EL (cell line): Measurements from ENCODE around the gene KCNN2.

Source experiments
- DNase-seq: peaks from one replicate; pipeline ENCODE4 v3.0.0-alpha.2; 2016

The KCNN2 gene

DNA sequence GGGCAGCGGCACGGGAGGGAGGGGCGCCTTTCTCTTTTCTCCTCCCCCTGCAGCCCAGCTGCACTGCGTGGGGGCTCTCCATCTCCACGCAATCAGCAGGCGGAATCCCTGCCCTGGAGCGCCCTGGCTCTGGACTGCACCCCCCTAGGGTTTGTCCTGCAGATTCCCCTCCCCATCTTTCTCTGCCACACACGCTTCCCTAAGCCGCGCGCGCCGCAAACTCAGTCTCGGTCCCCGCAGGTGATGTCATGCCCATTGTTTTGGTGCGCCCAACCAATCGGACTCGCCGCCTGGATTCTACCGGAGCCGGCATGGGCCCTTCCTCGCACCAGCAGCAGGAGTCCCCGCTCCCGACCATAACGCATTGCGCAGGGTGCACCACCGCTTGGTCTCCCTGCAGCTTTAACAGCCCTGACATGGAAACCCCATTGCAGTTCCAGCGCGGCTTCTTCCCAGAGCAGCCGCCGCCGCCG, at the start of gene KCNN2:
Gene KCNN2 (plus strand): TSS at position 347 of the 473 bp plus-strand sequence. CDS start 70 bp downstream, at position 417.
- peak; percentile 82 for DNase-seq

DNA sequence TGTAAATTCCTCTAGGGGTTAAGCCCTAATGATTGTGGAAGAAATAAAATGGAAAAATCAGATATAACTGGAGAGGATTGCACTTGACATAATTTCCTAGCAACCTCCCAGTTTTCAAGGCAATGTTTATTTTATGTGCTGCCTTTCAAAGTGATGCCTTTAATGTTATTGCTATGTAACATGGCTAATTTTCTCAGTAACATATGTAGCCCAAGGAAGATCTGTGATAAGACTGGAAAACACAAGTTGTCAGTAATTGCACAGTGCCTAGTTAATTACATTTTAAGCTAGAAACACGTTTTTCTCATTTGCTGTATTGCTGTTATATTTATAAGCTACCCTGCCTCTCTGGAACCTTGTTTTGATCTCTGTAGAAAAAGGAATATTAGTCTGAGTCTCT, 49.2 kb upstream of the KCNN2 start:
- DNase-seq = no peak

DNA sequence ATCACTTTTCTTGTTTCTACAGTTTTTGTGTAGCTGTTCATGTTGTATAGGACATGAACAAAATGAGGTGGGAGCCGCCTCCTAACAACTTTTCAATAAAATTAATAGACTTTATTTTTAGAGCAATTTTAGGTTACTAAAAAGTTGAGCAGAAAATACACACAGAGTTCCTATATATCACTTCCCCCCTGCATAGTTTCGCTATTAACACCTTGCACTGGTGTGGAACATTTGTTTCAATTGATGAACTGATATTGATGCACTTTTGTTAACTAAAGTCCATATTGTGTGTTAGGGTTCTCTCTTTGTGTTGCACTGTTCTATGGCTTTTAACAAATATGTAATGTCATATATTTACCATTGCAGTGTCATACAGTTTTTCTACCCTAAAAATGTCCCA, 47.8 kb upstream of the KCNN2 start:
- no peak for DNase-seq

DNA sequence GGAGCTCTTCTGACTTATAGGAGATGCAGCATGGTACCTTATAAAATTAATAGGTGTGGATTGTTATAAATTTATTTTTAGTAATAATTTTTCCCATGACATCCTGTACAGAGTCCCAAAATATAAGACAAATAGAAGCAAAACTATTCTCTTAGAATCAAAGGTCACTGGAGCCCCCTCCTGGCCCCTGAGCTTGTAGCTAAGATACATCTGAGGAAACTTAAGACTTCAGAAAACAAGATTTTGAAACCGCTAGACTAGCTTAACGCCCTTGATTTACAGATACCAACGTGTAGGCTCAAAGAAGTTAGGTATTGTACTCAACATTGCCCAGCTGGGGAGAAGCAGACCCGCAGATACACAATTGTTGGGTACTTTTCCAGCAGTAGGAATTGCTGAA, 45.7 kb upstream of the KCNN2 start:
- no peak for DNase-seq

DNA sequence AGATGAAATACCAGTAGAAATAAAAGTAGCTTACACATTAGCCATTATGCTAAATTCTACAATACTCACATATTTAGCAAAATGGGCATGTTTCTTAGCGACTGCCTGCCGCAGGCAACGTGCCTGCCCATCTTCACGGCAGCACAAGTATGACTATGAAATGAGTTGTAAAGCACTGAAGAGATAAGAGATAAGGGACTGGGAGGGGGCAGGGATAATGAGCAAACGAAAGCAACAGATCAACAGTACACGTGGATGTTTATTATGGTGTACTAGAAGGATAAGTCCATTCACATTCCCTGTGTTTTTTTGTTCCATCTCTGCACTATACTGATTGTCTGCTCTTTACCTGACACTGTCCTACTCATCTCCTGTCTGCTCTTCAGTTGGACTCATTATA, 44.1 kb upstream of the KCNN2 start:
- no peak for DNase-seq

DNA sequence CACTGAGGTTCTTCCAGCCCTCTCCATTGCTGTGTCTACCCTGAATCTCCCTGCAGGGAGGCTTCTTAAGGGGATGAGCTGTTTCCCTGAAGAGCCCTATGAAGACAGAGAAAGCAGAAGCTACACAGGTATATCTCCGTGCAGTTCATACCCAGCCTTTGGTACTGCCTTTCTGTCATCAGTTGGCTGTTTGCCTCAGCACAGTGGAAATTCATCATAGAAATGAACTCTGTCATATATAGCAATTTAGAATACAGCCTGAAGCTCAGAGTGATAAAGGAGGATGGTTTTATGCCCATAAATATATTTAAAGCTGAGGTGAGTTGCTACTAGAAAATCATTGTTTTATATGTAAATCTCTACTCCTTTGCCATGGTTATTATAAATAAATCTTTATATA, 42.6 kb upstream of the KCNN2 start:
- DNase-seq = no peak

DNA sequence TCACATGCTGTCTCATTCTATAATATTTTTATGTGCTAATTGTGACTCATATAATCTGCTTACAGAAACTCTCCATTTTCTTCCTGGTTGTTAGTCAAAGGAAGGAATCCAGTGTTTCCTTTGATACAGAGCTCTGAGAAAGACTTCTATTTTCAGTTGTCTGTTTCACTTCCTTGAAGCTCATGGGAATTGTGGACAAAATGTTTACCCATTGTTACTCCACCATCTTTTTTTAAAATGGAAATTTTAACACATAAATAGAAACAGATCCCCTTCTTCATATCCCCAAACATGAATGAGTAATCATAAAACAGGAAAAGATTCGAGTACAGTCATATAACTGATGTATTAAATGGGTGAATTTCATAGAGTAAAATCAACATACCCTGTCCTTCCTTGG, 42.0 kb upstream of the KCNN2 start:
- DNase-seq = peak; percentile 23

DNA sequence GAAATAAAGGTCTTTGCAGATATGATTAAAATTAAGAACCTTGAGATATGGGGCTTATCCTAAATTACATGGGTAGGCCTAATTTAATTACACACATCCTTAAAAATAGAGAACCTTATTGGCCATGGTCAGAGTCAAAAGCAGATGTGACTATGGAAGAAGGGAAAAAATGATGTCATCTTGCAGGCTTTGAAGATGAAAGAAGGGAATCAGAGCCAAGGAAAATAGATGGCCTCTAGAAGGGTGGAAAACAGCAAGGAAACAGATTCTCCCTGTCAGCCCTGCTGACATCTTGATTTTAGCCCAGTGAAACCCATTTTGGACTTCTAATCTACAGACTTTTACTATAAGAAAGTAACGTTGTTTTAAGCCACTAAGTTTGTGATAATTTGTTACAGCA, 37.6 kb upstream of the KCNN2 start:
- DNase-seq = no peak

DNA sequence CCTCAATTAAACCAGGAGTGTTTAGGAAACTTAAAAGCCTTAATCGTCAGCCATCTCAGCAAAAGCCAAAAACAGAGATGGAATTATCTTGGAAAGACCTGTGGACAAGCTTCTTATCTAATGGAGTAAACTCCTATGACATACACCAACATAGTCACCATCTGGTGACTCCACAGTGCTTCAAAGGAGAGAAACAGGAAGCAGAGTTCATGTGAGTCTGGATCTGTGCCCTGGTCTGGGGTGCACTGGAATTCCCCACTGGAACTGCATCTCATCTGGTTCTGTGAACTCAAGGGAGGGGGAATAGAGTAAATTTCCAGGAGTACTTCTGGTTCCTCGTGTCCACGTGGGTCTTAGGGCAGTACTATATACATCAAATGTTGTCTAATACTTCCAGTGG, 36.3 kb upstream of the KCNN2 start:
- DNase-seq = peak; percentile 65

DNA sequence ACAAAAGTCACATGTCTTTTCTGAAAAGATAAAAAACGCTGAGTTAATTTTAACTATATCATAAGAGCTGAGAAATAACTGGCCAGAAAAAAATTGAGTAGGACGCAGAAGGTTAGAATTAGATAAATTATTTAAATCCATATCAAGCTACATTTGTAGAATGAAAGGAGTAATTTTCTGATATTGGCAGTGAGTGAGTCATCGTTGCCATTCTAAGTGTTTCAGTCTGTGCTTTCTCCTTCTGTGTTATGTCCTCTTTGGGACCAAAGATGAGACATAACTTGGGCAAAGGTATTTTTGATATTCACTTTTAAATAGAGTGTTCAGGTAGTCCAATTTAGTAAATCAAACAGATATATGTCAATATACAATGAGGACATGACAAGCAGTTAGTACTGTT, 34.4 kb upstream of the KCNN2 start:
- DNase-seq = no peak

DNA sequence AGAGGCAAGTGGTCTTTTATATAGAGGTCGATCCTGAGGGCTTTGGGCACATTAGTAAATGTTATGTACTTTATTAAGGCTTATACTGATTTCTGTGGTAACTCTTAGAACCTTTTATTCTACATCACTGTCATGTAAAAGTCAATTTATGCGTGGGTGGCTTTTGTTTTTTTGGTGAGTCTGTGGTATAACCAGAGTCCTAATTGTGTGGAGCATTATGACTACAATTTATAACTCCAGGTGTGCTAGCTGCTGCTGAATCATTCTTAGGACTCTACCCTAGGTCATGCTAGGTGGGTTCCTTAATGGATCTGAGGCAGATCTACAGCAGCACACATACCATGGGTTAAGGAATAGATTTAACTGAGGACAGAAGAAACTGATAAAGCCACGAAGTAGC, 33.9 kb upstream of the KCNN2 start:
- DNase-seq = no peak

DNA sequence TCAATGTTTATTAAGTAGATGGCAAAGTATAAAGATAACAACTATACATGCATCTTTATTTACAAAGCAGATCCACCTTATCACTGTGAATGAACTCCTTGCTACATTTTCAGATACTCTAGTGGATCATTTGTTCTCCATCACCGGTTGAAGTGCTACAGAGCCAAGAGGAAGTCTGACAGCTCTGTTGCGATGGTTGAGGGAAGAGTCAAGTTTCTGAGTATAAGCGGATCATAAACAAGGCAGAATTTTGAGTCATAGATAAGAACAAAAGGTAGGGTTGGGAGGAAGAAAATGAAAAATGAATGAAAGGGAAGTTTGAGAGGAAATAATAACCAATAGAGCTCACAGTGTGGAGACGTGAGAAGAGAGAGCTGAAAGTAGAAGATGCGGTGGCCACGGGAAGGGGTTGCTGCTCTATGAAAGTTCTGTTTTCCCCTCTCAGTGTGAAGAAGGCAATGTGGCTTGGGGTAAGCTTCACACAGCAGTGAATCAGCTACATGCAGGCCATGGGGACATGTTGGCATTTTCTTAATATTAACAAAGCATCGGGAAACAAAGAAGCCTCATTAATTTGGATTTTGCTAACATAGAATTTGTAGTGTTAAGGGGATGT, 30.8 kb upstream of the KCNN2 start:
- DNase-seq = no peak

DNA sequence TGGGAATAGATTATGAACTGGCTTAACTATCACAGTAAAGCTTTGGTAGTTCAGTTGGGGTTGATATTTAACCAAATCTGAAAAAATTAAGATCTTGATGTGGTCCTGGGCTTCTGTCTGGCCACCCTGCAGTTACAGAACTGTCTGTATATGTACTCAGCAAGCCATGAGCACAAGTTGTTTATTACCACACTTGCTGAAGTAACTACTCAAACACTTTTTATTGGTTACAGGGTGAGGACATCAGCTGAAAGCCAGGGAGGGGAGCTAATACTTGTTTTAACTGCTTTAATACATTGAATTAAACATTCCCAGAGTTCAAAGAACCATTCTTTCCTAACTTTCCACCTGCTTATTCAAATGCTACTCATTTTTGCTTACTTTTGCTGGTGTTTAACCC, 29.4 kb upstream of the KCNN2 start:
- DNase-seq = no peak

DNA sequence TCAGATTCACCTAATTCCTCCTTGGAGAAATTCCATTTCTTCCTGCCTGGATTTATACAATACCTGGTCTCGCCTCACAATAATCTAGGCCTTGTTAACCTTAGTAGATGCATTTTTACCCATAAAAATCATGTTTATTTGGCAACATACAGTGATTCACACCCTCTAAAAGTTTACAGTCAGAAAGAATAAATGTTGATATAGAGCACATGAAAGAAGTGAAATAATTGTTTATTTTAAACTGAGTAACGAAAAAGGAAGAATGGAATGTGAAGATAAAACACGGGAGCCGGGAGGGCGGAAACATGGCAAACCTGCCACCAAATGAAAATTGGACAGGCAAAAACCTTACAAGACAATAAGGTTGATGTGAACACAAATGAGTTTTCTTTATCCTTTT, 28.9 kb upstream of the KCNN2 start:
- no peak for DNase-seq

DNA sequence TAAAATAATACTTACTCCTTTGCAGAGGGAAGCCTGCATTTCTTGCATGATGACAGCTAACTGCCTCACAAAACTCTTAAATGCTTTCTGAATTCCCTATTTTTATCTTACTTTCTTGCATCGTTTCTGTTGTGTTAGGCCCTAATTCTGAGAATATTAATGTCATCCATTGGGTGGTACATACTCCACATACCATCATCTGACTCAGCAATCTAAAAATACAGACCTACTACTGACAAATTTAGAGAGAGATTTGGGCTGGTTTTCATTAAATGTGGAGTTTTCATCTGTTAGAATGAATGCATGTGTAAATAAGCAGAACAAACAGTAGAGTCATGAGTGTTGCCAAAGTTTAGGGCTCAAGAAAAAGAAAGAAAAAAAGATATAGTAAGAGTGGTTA, 26.5 kb upstream of the KCNN2 start:
- peak; percentile 4 for DNase-seq

DNA sequence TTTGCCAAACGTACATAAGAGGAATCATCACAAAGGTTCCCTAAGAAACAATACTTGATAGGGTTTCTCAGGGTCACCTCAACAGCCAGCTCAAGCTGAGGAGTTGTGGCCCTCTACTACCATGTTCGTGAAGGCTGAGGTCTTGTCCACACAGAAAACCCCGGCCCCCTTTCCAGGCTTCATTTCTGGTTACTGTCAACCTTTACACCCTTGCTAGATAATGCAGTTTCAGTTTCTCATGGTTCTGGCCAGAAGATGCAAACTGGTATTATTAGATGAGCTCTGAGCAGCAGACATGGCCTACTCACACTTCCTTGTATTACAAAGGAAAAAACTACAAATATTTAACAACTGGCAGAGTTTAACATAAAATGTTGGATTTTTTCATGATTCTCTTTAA, 22.8 kb upstream of the KCNN2 start:
- no peak for DNase-seq

DNA sequence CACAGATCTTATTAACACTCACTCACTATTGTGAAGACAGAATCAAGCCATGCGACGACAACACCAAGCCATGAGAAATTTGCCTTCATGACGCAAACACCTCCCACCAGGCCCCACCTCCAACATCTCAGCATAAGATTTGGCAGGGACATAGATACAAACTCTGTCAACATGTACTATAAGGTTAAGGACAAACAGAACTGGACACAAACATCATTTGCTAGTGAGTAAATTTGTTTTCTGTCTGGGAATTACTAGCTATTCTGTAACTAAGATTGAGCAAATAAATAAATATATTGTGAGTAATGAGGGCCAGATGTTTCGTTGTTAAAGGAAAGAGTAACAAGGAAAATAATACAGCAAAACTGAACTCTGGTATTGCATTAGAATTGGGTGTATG, 15.7 kb upstream of the KCNN2 start:
- no peak for DNase-seq

DNA sequence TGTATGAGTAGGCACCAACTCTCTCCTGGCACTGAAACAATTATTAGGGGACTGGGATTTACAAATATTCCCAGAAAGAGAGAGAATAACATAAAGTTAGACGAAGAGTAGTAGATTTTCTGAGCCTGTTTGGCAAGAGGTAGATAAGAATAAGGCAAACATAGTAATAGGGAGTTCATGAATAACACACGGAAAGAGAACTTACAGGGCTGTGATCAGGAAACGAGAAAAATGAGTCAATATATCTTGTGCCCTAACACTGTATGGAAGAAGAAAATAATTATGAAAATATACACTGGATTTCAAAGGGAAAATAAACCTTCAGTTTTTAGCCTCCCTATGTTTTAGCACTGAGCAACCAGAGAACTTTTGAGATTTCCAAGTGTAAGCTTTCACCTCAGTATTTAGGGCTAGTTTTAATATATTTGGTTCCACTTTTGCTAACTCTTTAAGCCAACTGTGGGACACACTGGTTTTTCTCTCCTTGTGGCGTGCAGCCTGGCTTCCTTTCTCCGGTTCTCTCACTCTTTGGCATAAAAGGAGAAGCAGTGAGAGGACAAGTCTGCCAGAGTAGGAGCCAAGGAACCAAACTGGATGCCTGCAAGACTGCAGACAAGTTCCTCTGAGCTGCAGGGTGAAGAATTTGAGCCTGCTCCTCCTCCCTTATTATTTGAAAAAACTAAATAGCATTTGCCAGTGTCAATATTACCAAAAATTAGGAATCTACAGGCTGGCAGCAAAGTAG, 6.6 kb upstream of the KCNN2 start:
- DNase-seq = no peak

DNA sequence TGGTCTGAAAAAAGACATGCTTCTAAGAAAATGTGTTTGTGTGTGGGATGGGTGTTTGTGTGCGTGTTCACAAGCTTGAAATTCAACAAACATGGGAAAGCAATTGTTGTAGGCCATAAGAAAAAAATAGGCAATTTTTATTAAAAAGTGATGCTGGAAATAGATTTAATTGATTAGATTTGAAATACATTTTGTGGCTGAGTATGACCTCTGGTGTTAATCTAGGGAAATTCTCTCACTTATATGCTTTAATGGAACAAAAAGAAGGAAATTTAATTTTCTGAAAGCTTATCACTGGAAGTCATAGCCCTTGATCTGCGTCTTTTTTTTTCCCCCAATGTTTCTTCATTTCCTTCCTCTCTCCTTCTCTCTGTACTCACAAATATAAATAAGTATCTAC, 3.5 kb upstream of the KCNN2 start:
- no peak for DNase-seq

DNA sequence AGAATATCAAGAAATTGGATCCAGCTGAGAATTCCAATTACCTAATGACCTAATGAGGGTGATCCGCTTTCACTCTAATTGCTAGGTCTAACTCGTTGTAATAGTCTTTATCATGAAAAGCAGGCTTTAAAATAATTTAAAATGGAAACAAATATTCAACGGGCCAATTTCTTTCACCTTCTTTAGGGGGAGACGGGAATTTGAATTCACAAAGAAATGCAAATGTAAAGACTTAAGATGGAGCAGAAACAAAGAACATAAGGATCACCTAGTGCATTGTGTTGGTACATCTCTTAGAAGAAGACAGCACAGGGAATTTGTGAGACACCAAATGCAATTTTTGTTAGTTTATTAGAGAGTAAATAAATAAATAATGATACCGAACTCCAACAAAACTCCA, 1.5 kb upstream of the KCNN2 start:
- no peak for DNase-seq

DNA sequence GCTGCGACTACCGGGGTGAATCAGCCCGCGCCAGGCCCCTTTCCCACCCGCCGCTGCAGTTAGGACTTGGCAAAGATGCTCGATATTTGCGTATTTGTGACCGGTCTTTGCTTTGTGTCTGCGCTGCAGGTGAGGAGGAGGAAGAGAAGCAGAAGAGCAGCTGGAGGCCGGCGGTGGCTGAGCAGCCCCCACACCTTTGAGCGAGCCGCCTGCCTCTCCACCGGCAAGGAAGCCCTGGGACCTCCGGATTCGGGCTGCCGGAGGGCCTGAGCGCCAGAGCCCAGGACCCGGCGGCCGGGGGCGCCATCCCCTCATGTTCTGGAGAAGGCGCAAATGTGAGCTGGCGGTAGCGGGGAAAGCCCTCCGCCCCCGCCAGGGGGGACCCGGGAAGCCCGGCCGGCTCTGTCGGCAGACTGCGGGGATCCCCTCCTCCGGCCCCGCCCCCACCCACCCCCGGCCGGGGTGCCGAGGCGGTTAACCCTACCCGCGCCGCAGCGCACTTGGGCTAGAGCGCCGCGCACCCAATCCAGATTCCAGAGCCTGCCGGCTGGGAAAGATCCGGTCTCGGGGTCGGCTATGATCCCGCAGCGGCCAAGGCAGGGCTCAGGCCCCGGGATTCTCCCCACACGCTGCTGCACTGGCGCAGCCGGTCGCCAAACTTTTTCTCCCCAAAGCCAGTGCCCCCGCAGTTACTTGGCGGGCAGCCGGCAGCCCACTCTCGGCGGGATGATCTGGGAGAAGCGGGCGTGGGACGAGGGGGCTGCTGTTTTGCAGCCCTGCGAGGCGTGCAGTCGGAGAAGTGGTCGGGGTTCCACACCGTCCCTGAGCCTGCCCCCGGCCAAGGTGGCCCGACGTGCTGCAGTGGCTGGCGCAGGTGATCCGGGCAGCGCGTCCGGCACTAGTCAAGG, 800 bp upstream of the KCNN2 start:
- peak; percentile 20 for DNase-seq

DNA sequence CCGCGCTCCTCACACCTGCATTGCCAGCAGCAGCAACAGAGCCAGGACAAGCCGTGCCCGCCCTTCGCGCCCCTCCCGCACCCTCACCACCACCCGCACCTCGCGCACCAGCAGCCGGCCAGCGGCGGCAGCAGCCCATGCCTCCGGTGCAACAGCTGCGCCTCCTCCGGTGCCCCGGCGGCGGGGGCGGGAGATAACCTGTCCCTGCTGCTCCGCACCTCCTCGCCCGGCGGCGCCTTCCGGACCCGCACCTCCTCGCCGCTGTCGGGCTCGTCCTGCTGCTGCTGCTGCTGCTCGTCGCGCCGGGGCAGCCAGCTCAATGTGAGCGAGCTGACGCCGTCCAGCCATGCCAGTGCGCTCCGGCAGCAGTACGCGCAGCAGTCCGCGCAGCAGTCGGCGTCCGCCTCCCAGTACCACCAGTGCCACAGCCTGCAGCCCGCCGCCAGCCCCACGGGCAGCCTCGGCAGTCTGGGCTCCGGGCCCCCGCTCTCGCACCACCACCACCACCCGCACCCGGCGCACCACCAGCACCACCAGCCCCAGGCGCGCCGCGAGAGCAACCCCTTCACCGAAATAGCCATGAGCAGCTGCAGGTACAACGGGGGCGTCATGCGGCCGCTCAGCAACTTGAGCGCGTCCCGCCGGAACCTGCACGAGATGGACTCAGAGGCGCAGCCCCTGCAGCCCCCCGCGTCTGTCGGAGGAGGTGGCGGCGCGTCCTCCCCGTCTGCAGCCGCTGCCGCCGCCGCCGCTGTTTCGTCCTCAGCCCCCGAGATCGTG, 517 bp downstream of the KCNN2 start:
- DNase-seq = peak; percentile 42
